Right hindlimb (tissue), 1 donor: ENCODE measurements around the gene PFDN4.

Experiments used
- DNase-seq: peaks from one replicate; pipeline ENCODE4 v3.0.0-alpha.2; 2018

Gene PFDN4

GRCh38 chr20:54207743-54208547, at the start of gene PFDN4:
PFDN4 (plus strand) TSS chr20:54208087; CDS start chr20:54208101, 14 bp downstream.
- DNase-seq = peak; percentile 90

- no peak for DNase-seq
Observed at GRCh38 chr20:54158226-54158625, 49.7 kb upstream of the PFDN4 start.

- no peak for DNase-seq
Observed at GRCh38 chr20:54158856-54159418, 49.0 kb upstream of the PFDN4 start.

GRCh38 chr20:54160065-54161007, 47.6 kb upstream of the PFDN4 start:
- DNase-seq = no peak

- no peak for DNase-seq
Observed at GRCh38 chr20:54161008-54161820, 46.7 kb upstream of the PFDN4 start.

GRCh38 chr20:54161821-54162149, 46.1 kb upstream of the PFDN4 start:
- no peak for DNase-seq

- DNase-seq = no peak
Observed at GRCh38 chr20:54162378-54163009, 45.4 kb upstream of the PFDN4 start.

GRCh38 chr20:54163402-54163801, 44.5 kb upstream of the PFDN4 start:
- DNase-seq = no peak

GRCh38 chr20:54165014-54165413, 42.9 kb upstream of the PFDN4 start:
- DNase-seq = no peak

GRCh38 chr20:54165803-54166202, 42.1 kb upstream of the PFDN4 start:
- DNase-seq = no peak

GRCh38 chr20:54166987-54167662, 40.8 kb upstream of the PFDN4 start:
- DNase-seq = no peak

- no peak for DNase-seq
Observed at GRCh38 chr20:54167909-54168872, 39.7 kb upstream of the PFDN4 start.

GRCh38 chr20:54168961-54169862, 38.7 kb upstream of the PFDN4 start:
- DNase-seq = no peak

GRCh38 chr20:54170026-54170471, 37.8 kb upstream of the PFDN4 start:
- no peak for DNase-seq

GRCh38 chr20:54170963-54171362, 36.9 kb upstream of the PFDN4 start:
- DNase-seq = no peak

- DNase-seq = no peak
Observed at GRCh38 chr20:54172532-54172855, 35.4 kb upstream of the PFDN4 start.

- DNase-seq = peak; percentile 46
Observed at GRCh38 chr20:54172856-54173652, 34.8 kb upstream of the PFDN4 start.
